Measurements from ENCODE around the gene EIF2S2.
A peak's percentile ranks its signal among the peaks of the same experiment; 100 is the strongest.
"Not testable (repeated sequence)": the region's sequence is repeated elsewhere in the genome, so short reads cannot be mapped to it uniquely, and the experiment has no call there.

Gene EIF2S2

DNA sequence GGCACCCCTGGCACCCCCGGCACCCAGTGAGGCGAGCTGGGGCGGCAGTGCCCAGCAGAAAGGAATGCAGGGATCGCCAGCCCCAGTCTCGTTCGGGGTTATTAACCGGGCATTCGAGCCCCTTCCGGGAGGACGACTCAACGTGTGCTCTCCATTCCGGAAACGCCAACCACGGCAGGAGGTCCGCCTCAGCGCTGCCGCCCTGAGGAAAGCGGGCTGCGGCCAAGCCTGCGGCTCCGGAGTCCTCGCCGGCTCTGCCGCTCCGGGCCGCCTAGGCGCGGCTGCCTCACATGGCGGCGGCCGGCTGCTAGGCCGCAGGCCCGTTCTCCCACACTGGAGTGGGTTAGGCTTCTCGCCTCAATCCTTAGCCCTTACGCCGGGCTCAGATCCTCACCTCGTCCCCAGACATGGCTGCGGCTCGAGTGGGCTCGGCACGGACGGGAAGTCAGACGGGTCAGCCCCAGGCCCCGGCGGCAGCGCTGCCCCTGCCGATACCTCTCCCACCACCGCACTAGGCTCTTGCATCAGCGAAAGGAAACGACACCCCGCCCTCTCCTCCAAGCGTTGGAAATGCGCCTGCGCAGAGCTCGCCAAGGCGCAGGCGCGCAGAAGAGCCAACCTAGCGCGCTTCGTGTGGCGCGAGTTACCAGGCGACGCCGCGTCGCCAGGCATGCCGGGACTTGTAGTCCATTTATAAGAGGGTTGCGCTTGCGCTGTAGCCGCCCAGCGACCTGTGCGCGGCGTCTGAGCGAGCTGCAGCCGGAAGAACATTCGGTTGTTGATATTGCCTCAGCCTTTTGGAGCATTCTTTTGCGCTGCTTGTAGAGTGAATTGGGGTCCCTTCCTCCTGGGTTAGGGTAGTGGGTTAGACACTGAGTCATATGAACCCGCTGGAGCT is at the start of gene EIF2S2:
Gene EIF2S2 (minus strand): TSS at position 542 of the 898 bp plus-strand sequence. CDS start 133 bp downstream, at position 409.
- H3K4me3 ChIP-seq: peak within 1 kb of the TSS; percentile 66 to 96 (median 90)
- H3K27ac ChIP-seq: peak within 1 kb of the TSS; percentile 92 to 99 (median 98)

GRCh38 chr20:34157697-34158096 is 45.7 kb upstream of the EIF2S2 start:
- not testable (repeated sequence) for H3K27ac ChIP-seq, H3K4me3 ChIP-seq

GRCh38 chr20:34155836-34156235 is 43.8 kb upstream of the EIF2S2 start:
- Histone ChIP-seq H3K4me3 (no peak overlapping the region), H3K27ac (no peak overlapping the region)

DNA sequence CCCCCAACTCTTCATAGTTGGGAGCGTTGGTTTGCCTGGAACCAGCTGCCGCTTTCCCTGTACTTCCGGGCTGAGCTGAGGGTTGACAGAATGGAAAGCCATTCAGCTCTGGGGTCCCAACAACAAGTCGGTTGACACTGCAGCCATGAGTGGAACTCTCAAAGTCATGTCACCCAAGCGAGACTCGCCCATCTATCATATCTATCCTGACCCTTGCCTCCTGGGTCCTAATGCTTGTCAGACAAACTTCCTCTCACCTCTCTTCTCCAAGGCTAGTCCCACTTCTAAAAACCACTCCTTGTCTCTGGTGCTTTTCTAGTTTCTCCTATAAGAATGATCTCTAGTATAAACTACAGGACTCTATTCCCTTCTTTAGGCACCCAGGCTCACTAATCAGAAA is 41.1 kb upstream of the EIF2S2 start:
- not testable (repeated sequence) for H3K27ac ChIP-seq, H3K4me3 ChIP-seq

GRCh38 chr20:34152073-34152472 is 40.0 kb upstream of the EIF2S2 start:
- not testable (repeated sequence) for H3K27ac ChIP-seq, H3K4me3 ChIP-seq

GRCh38 chr20:34150306-34151000 is 38.4 kb upstream of the EIF2S2 start:
- Histone ChIP-seq H3K27ac (peak overlapping the region in 2 of 21 experiments; percentile 37 to 43), H3K4me3 (no peak overlapping the region)

GRCh38 chr20:34145280-34145819 is 33.3 kb upstream of the EIF2S2 start:
- Histone ChIP-seq H3K27ac (no peak overlapping the region), H3K4me3 (no peak overlapping the region)

DNA sequence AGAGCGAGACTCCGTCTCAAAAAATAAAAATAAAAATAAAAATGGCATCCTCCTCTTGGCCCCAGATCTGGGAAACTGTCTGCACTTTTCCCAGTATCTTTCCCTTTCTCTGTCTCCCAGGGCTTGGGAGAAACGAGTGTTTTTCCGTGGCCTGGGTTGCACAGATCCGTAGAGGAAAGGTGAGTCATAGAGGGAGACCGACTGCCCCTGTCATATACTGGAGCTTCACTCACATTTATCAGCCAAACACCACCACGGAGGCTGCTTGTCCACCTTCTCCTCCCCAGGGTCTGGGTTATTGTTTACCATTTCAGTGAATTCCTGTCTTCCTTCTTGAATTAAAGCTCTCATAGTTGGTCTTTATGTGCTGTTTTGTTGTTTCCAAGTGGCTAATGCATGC is 31.9 kb upstream of the EIF2S2 start:
- no peak overlapping the region for H3K4me3 ChIP-seq
- no peak overlapping the region for H3K27ac ChIP-seq

DNA sequence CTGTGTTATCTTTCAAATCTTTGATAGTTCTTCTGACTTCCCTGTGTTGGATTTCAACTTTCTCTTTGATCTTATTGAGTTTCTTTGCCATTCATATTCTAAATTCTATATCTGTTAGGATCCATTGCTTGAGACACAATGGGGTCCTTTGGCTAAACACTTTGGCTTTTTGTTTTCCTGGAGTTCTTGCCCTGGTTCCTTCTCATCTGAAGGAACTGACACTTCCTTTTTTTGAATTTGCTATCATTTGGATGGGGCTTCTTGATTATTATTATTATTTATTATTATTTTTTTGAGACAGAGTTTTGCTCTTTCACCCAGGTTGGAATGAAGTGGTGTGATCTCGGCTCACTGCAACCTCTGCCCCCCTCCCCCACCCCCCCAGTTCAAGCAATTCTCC is 30.1 kb upstream of the EIF2S2 start:
- Histone ChIP-seq H3K4me3 (no peak overlapping the region), H3K27ac (no peak overlapping the region)

GRCh38 chr20:34141293-34141692 is 29.2 kb upstream of the EIF2S2 start:
- H3K27ac ChIP-seq: no peak overlapping the region
- no peak overlapping the region for H3K4me3 ChIP-seq

DNA sequence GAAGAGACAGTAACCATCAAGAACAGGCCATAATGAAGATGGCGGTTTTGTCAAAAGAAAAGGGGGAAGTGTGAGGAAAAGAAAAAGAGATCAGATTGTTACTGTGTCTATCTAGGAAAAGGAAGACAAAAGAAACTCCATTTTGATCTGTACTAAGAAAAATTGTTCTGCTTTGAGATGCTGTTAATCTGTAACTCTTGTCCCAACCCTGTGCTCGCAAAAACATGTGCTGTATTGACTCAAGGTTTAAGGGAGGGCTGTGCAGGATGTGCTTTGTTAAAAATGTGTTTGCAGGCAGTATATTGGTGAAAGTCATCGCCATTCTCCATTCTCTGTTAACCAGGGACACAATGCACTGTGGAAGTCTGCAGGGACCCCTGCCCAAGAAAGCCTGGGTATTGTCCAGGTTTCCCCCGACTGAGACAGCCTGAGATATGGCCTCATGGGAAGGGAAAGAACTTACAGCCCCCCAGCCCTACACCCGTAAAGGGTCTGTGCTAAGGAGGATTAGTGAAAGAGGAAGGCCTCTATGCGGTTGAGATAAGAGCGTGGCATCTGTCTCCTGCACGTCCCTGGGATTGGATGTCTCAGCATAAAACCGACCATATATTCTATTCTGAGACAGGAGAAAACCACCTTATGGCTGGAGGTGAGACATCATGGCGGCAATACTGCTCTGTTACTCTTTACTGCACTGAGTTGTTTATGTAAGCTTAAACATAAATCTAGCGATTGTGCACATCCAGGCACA is 23.7 kb upstream of the EIF2S2 start:
- H3K4me3 ChIP-seq: not testable (repeated sequence)

DNA sequence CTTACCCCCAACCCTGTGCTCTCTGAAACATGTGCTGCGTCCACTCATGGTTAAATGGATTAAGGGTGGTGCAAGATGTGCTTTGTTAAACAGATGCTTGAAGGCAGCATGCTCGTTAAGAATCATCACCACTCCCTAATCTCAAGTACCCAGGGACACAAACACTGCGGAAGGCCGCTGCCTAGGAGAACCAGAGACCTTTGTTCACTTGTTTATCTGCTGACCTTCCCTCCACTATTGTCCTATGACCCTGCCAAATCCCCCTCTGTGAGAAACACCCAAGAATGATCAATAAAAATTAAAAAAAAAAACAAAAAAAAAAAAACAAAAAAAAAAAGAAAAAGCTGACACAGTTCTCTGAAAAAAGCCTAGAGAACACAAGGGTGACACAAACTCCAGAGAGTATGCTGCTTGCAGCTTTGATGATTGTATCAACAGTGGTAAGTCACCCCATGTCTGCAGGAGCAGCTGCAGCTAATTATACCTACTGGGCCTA is 21.4 kb upstream of the EIF2S2 start:
- H3K4me3 ChIP-seq: peak overlapping the region in 1 of 7 experiments; percentile 32

More for the DNA sequence above, 23.7 kb upstream of the EIF2S2 start:
- not testable (repeated sequence) for H3K27ac ChIP-seq

DNA sequence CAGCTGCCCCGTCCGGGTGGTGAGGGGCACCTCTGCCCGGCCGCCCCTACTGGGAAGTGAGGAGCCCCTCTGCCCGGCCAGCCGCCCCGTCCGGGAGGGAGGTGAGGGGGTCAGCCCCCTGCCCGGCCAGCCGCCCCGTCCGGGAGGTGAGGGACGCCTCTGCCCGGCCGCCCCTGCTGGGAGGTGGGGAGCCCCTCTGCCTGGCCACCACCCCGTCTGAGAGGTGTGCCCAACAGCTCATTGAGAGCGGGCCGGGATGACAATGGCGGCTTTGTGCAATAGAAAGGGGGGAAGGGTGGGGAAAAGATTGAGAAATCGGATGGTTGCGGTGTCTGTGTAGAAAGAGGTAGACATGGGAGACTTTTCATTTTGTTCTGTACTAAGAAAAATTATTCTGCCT is 20.9 kb upstream of the EIF2S2 start:
- H3K4me3 ChIP-seq: peak overlapping the region in 5 of 7 experiments; percentile 3 to 32 (median 8)

More for the DNA sequence above, 21.4 kb upstream of the EIF2S2 start:
- H3K27ac ChIP-seq: peak overlapping the region in 1 of 21 experiments; percentile 76

DNA sequence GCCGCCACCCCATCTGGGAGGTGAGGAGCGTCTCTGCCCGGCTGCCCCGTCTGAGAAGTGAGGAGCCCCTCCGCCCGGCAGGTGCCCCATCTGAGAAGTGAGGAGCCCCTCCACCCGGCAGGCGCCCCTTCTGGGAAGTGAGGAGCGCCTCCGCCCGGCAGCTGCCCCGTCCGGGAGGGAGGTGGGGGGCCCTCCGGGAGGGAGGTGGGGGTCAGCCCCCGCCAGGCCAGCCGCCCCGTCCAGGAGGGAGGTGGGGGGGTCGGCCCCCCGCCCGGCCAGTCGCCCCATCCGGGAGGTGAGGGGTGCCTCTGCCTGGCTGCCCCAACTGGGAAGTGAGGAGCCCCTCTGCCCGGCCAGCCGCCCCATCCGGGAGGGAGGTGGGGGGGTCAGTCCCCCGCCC is 20.4 kb upstream of the EIF2S2 start:
- peak overlapping the region in 15 of 21 experiments; percentile 9 to 86 (median 62) for H3K27ac ChIP-seq
- H3K4me3 ChIP-seq: peak overlapping the region in 5 of 7 experiments; percentile 3 to 32 (median 8)

More for the DNA sequence above, 20.9 kb upstream of the EIF2S2 start:
- H3K27ac ChIP-seq: peak overlapping the region in 15 of 21 experiments; percentile 9 to 86 (median 62)

DNA sequence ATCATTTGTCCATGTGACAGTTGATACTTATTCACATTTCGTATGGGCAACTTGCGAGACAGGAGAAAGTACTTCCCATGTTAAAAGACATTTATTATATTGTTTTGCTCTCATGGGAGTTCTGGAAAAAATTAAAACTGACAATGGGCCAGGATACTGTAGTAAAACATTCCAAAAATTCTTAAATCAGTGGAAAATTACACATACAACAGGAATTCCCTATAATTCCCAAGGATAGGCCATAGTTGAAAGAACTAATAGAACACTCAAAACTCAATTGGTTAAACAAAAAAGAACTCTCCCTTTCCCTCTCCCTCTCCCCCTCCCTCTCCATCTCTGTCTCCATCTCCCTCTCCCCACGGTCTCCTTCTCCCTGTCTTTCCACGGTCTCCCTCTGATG is 19.4 kb upstream of the EIF2S2 start:
- Histone ChIP-seq H3K4me3 (peak overlapping the region in 1 of 7 experiments; percentile 24), H3K27ac (no peak overlapping the region)

DNA sequence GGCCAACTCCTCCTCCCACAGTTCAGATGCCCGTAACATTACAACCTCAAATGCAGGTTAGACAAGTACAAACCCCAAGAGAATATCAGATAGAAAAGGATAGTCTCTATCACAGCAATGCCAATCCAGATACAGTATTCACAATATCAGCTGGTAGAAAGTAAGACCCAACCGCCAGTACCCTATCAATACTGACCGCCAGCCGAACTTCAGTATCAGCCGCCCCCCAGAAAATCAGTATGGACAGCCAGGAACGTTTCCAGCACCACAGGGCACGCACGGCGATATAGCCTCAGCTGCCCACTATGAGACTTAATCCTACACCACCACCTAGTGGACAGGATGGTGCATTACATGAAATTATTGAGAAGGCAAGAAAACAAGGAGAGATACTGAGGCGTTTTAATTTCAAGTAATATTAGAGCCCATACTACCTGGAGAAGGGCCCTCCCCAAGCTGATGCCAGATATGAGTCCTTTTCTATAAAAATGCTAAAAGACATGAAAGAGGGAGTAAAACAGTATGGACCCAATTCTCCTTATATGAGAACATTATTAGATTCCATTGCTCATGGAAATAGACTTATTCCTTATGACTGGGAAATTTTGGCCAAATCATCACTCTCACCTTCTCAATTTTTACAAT is 17.6 kb upstream of the EIF2S2 start:
- Histone ChIP-seq H3K27ac (no peak overlapping the region), H3K4me3 (no peak overlapping the region)

DNA sequence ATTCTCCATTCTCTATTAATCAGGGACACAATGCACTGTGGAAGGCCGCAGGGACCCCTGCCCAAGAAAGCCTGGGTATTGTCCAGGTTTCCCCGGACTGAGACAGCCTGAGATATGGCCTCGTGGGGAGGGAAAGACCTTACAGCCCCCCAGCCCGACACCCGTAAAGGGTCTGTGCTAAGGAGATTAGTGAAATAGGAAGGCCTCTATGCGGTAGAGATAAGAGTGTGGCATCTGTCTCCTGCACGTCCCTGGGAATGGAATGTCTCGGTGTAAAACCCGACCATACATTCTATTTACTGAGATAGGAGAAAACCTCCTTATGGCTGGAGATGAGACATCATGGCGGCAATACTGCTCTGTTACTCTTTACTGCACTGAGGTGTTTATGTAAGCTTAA is 15.7 kb upstream of the EIF2S2 start:
- H3K4me3 ChIP-seq: no peak overlapping the region

DNA sequence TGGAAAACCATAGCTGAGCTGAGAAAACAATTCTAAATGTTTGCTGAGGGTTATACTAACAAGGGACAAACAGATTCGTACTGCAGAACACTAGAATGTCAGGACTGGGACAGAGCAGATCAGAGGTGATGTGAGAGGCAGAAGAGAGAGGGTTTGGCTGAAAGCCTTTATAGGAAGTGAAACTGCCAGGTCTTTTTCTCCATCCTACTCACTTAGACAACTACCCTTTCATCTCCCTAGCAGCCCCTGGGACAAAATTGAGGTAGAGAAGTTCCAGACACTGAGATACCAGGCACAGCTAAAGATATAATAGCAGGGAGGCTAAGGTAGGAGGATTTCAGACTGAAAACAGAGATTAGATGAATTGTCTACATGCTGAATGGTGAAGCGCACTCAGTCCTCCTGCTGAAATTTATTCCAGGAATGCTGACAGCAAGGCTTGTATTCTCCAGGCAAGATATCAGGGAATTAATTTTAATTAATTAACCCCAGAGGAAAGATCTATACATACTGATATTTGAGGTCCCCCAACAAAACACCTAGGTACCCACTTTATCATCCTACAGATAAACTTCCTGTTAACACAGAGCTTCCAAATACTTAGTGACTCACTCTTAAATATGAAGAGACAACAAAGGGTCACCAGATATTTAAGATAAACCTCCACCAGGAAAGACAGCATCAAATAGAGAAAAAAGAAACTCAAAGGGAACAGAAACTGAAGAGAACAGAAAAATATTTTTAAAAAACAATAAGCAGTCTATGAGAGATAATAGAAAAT is 12.6 kb upstream of the EIF2S2 start:
- H3K4me3 ChIP-seq: no peak overlapping the region
- no peak overlapping the region for H3K27ac ChIP-seq

More for the DNA sequence above, 15.7 kb upstream of the EIF2S2 start:
- H3K27ac ChIP-seq: no peak overlapping the region

Measured in skin epidermis (tissue), 12 donors.